T-helper 2 cell treated with Interferon-gamma antibody and Interleukin-4, amounts not matched to agents 100 ng/mL and 5 ng/mL, for 36 hours (primary cell): Measurements from ENCODE around the gene LAMA4. TPM values are rescaled to one million over a fixed set of nuclear protein-coding genes. Genes with fewer than 3 reads are reported as not detected.

Experiments
- intact Hi-C: fragments of 100-400 bp; cut with micrococcal nuclease; formaldehyde crosslinking; loops from one replicate; pipeline ENCODE4 v1.15.1; 2023
- total RNA-seq: library from RNA; stranded (reverse); gene quantifications from 2 replicates; pipeline ENCODE4 v1.2.3, GENCODE V29; 2022

Gene LAMA4
- total RNA-seq, 1 donor from 2014 or later = not detected

DNA sequence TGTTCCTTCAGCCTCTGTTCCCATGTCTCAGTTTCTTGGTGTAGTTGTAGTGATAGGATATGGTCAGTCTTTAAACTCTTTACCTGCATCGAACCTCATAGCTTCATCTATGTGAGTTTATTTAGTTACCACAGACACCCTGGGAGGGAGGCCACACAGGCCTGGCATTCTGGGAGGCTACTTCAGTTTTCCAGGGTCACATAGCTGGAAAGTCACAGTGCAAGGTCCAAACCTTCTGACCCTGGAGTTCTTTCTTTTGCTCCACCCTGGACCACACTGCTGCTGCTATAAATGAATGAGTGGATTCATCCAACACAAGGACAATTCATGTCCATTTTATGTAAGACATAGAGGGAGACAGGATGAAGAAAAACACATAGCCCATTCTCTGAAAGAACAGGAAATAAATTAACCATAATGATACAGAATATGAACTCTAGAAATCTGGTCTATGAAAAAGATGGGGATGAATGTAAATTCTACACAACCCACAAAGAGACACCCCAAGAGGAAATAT lies 60.8 kb downstream of the LAMA4 start:
- intact Hi-C loops = no loop called here

DNA sequence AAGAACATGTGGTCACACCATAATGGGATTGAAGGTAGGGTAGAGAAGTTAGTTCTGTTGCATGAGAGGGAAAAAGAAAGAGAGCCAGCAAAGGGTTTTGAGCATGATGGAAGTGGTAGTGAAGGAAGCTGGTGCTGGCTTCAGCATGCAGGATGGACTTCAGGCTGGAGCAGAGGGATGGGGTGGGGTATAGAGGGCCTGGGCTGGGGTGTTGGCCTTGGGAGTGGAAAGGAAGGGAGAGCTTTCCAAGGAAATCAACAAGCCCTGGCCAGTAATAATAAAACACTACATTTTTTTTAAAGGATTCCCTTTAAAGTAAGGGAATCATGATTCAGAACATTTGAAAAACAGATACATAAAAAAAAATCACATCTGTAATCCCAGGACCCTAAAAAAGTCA lies 61.2 kb downstream of the LAMA4 start:
- intact Hi-C loops = no loop called here

DNA sequence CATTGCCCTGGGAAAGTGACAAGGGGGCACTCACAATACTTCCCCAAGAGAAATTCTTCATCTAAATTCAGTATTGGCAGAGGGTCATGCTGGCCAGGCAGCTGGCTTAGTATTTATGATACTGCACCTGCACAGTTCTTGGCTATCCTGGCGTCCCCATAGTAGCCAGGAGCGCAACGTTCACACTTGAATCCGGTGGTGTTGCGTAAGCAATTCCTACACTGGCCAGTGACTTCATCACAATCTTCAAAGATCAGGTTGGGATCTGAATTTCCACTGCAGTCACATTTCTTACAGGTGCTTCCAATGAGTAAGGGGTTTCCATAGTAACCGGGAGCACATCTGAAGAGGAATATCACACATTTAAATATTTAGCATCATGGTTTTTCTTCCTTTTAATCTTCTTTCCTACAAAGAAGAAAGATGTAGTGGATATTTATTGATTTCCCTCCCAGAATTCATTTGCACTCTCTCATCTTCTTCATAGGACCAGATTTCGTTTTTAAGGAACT lies 62.8 kb downstream of the LAMA4 start:
- intact Hi-C loops = no loop called here

DNA sequence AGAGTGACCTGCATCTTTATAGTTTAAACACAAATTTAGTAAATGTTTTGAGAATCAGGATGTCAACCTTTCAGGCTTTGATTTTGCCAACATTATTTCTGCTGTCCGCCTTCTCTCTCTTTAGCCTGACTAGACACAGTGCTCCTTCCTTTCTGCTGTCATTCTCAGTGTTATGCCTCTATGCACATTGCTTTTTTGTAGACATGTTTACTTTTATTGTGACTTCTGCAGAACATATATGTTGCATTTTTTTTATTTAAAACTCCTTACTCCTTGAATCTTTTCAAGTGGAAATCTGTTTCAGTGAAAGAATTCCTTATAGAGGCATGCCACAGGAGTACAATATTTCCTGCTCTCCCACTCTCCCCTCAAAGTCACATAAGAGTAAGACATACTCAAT lies 64.2 kb downstream of the LAMA4 start:
- intact Hi-C loops = no loop called here

DNA sequence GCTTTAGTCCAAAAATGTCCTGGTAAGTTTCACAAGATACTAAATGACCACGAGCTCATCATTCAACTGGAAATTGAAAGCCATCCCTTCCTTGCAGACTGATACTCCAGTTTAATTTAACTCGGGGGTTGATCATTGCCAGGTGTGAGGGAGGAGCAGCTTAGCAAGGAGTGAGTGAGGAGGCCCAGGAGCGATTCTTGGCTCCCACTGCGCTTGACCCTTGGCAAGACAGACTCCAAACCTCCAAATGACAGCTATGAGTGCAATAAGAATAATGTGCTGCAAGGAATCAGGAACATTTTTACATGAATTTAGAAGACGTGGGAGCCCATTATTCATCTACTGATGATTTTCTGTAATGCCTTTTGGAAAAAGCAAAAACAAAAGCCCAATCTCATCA lies 64.9 kb downstream of the LAMA4 start:
- intact Hi-C loops = no loop called here

DNA sequence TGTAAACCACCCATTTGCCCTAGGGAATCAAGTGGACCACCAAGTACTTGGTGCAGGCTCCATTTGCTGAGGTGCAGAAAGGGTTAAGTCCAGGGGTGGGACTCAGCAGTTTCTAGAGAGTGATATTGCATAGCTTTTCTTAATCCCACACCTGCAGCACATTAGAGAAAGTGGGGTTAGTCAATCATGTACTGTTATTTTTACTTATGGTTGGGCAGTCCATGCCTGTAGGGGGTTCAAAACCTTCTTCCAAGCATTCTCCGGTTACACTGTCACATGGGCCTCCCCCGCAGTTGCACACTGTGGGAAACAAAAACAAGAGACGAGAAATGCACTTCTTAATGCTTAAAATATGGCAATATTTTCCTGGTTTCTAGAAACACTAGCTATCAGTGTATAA lies 65.5 kb downstream of the LAMA4 start:
- intact Hi-C loops = no loop called here

DNA sequence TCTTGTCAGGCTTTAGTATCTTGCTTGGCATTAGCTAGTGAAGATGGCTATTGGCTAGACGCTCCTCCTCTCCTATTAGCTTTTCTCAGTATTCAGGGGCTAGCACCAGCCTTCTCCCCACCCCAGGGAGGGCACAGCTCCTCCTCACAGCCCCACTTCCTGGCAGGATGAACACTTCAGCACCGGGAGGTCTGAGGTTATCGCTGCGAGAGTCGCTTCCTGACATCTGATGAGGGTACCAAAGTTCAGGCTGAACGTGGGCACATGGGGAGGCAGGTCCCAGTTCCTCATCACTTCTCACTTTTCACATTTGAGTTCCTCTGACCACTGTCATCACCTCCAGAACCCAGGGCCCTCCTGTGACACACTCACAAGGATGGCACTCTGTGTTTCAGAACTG lies 66.6 kb downstream of the LAMA4 start:
- intact Hi-C loops = no loop called here

DNA sequence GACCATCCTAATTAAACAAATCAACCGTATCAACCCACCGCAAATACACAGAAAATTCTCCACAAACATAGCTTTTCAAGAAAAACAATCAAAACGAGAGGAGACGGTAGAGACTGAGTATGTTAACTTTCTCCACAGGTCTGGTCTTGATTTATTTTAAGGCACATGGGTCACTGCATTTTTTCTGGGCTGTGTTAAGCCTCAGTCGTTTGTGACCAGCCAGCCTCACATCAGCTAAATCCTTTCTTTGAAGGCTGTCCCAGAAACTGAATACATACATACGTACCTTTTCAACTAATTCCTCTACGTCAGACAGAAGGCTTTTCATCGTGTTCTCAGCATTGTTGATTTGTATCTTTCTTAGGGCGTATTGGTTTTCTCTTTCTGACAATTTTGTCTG lies 69.4 kb downstream of the LAMA4 start:
- intact Hi-C loops = no loop called here

DNA sequence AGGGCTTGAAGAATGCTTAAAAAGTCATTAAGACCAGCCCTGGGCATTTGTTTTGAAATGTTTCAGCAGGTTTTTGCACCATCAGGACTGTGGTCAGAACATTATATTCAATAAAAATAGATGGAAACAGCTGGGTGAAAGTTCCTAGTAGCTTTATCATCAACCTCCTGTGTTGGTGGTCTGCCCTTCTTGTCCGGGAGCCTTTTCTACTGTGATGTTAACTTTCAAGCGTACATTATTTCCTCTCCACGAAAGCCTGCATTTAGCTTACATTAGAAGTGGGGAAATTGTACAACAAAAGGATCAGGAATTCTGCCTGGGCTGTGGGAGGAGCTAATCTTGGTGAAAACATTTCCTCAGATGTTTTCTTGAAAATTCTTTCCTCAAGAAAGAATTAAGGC lies 71.1 kb downstream of the LAMA4 start:
- intact Hi-C loops = no loop called here

DNA sequence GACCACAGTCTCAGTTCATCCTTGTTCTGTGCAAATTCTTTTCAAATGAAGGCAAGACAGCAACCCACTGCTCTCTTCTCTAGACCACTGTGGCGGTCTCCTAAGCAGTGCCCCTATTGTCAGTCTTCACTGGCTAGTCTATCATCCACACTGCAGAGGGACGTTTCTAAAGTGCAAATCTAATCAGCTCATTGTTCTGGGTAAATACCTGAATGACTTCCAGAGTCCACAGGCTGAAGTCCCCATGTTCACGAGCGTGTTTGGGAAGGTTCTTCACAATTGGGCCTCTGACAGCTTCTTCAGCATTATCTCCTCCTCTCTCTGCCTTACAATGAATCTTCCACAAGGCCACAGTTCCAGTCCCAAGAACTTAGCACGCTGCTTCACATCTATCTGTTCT lies 73.2 kb downstream of the LAMA4 start:
- intact Hi-C loops = loop anchor here (2.0 kb wide), 1 partner anchor 1678 kb away; no protein-coding TSS in a partner anchor

DNA sequence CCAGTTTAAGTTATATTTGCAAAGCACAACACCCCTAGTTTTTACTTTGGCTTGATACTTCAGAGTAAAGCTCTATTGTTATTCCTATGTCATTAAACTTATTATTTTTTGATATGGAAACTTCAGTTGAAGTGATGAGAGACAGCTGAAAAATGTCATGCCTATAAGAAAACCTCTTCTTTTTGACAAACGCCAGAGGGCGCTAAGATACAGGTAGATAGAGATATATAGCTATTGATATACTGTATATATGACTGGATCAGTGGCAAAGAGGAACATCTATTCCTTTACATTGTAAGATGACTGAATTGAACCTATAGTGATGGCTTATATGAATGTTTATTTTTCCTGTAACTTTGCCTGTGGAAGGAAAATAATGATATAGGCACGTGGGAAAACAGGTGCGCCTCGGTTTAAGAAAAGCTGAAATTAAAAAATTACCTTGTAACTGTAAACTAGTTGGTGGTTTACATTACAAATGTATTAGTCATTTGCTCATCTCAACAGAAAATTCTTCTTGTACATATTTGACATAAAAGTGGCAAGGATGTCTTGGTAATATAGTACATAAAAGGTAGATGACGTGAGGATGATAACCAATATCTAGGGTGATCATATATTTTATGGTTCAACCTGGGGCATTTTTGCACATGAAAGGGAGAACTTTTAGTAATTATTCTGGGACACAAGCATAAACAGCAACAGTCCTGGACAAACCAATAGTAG lies 74.1 kb downstream of the LAMA4 start:
- intact Hi-C loops = loop anchor here (1.0 to 2.0 kb wide), 2 partner anchors 132 to 1679 kb away; no protein-coding TSS in a partner anchor

DNA sequence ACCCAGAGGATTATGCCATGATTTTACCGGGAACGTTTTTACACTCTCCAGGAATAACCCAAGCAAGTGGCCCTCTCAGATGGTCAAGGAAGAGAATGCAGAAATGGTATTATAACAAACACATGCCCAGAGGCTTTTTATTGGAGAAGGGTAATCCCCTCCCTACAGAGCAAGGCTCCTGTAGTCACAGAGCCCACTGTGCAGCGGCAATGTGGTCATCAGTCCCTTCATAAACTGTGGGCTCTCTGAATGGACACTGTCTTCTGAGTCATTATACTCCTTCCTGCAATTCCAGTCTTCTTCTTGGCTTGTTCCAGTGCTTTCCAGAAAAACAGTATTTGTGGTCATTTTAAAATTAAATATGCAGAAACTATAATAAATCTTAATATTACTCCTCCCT lies 74.7 kb downstream of the LAMA4 start:
- intact Hi-C loops = loop anchor here (1.0 to 2.0 kb wide), 2 partner anchors 133 to 1679 kb away; no protein-coding TSS in a partner anchor

DNA sequence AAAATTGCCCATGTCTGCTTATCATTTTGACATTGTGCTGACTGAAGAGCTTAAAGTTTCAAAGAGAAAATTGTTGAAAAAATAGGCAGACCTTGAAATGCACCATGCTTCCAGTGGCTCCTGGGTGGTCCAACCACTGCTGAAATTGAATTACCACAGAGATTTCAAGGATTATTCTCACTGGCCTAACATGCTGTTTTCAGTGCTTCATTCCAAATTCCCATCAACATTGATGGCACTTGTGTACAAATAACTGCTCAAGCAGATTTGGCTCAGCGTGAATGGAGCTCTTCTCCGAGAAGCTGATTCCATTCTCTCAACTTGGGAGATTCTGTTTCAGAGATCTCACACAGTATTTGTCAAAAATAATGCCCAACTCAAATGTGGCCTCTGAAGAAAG lies 75.5 kb downstream of the LAMA4 start:
- intact Hi-C loops = no loop called here

DNA sequence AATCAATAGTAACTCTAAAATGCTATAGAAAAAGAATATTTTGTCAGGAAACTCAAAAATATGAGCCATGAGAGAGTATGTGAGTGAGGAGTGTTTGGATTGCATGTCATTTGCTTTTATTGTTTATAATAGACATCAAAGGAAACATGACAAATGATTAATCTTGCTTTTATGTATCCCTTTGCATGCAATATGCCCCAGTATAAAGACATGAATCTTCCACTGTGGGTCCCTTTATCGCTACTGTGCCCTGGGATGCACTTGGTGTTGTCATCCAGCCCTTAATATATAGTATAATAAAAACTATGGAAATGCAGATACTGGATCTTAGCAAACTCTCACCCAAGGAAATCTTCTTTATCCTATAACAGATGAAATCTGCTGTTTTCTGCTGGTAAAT lies 77.3 kb downstream of the LAMA4 start:
- intact Hi-C loops = no loop called here

DNA sequence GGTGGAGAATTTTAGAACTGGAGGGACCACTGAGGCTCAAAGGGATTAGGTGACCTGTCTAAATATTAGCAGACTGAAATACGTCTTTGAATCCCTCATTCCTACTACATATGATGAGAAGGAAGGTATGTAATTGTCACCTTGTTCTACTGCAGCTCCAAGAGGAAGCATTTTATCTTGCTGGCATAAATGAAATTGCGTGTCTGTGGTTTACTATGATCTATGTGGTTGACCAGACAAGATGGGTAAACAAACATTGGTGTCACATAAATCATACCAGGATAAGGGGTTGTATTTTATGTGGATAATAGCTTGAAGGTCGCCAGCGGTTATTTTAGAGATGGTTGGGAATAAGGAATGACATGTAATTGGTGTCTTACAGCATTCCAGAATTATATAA lies 78.2 kb downstream of the LAMA4 start:
- intact Hi-C loops = no loop called here

DNA sequence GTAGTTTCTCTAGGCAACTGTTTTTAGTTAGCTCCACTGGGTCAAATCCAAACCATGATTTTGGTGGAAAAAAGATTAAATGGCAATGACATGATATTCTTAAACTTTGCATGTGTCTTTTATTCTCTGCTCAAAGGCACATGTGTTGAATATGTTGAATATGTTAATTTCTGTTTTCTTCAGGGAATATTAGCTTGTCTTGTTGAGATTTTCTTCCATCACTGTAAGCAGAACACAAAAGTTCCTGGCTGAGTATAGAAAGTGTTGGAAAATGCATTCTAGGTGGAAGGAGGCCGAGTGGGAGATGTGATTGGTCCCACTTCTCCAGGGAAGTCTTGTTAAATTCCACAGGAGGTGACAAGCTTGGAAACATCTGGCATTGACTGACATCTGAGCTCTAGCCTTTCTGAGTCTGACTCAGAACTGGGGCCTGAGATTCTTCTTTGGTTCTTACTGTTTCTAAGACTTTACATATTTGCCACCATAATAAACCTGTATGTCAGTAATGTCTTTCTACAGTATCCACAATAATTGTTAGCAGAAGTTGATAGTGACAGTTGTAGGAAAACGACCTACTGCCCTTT lies 81.1 kb downstream of the LAMA4 start:
- intact Hi-C loops = no loop called here

DNA sequence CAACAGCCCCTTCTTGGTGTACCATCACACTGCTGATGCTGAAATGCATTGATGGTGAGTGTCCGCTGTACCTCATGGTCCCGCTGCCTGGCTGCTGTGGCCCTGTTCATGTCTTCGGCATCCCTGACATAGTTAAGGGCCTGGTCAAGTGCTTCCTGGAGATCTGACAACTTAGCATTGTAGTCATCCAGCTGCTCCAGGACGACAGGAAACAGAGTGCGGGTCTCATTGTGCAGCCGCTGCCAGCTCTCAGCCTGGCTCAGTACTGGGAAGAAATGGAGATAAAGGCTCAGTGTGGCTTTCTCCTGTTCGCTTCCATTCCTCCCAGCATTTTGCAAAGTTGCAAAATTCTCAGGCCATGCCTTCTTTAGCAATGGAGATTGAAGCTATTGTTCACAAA lies 81.8 kb downstream of the LAMA4 start:
- intact Hi-C loops = no loop called here

DNA sequence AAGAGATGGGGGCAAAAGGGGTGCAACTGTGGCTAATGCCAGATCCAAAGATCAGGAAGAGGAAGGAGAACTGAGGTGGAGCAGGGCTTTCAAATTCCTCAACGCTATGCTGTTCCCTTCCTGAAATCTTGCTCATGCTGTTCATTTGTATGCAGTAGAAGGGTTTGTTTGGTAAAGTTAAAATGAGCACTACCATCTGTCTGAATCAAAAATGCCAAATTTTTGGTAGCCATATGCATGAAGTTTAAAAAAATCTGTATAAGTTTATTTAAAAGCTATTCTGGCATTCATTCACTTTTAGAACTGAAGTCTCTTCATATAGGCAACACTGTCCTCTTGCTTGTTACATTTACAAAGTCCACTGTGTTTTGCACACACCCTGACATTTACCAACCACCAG lies 84.8 kb downstream of the LAMA4 start:
- intact Hi-C loops = no loop called here

DNA sequence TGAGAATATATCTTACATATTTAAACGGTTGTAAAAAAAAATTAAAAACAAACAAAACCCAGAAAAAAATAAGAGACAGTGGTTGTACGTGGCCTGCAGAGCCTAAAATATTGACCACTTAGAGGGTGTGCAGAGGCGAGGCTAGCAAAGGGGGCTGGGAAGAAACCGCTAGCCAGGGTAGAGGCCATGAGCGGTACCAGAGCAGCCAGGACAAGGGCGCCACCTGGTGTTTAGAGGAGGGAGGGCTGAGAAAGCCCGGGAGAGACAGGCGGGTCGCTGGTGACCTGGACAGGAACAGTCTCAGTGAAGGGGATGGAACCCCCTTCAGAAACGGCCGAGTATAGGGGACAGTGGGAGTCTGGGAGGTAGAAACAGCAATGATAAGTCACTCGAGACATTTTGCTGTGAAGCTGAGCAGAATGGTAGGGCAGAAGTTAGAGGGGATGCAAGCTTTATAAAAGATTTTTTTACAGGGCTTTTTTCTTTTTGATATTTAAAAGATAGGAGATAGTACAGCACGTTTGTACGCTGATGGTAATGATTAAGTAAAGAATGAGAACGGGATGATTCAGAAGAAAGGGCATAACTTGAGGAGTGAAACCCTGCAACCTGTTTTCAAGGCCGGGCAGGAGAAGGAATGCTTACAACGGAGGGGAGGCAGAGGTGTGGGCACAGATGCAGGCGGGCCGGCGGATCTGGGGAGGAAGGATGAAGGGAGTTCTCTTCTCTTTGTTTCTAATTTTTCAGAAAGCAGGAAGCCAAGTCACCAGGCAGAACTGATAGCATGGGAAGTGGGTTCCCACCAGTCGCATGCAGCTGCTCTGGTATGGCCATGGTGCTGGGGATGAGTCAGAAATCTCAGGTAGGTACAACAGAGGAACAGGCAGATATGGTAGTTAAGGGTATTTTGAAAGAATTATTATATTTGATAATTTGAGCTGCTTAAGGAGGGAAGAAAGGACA lies 90.8 kb downstream of the LAMA4 start:
- intact Hi-C loops = loop anchor here (1.0 kb wide), 3 partner anchors 76 to 453 kb away; partner anchors contain the start of genes FAM229B and TUBE1

DNA sequence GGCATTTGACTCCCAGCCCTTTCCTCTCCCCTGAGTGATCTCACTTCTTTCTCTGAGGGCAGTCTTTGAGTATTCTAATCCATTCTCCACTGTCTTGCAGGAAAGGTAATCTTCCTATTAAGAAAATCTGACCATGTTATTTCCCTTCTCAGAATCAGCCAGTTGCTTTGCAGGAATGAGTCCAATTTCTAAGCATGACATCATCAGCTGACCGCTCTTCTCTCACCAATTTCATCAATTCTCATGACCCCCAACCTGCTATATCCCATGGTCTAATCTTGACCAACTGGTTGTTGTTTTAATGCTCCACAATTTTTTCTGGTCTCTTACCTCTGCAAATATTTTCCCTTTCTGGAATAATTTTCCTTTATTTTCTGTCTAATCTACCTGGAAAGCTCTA lies 93.6 kb downstream of the LAMA4 start:
- intact Hi-C loops = no loop called here

DNA sequence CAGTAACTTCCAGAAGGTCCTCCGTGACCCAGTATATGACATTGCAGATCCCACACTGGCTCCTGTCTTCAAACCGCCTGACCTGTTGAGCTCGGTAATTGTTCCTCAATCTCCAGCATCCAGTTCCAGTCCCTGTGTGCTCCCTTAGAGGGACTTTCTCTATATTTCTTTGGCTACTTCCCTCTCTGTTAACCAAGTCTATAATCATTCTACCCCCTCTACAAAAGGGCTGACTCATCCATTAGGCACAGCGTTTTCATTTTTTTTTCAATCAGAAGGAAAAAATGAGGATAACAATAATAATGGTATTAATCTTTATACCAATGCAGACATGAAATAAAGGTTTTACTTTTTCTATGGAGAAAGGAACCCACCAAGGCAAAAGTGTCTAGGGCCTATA lies 97.7 kb downstream of the LAMA4 start:
- intact Hi-C loops = no loop called here
